Activated T-cell treated with anti-CD3 and anti-CD28 coated beads for 24 hours (primary cell): ENCODE data around the gene MEAK7.

Experiments
- DNase-seq: peaks from one replicate; pipeline ENCODE4 v3.0.0-alpha.2; 2020; ENCODE audit warnings: low read depth

The MEAK7 gene

DNA sequence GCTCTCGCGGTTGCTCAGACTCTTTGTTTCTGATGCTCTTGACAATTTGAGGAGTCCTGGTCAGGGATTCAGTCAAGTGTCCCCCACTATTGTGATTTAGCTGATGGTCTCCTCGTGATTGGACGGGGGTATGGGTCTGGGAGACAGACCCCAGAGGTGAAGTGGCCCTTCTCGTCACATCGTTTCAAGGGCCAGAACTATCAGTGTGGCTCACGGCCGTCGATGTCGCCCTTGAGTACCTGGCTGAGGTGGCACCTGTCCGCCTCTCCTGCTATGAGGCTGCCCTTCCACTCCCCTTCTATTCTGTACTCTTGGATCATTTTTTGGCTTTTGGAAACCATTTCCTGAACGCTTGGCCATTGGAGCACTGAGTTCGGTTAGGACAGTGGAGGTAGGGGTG lies 7.4 kb upstream of the MEAK7 start:
- no peak for DNase-seq

DNA sequence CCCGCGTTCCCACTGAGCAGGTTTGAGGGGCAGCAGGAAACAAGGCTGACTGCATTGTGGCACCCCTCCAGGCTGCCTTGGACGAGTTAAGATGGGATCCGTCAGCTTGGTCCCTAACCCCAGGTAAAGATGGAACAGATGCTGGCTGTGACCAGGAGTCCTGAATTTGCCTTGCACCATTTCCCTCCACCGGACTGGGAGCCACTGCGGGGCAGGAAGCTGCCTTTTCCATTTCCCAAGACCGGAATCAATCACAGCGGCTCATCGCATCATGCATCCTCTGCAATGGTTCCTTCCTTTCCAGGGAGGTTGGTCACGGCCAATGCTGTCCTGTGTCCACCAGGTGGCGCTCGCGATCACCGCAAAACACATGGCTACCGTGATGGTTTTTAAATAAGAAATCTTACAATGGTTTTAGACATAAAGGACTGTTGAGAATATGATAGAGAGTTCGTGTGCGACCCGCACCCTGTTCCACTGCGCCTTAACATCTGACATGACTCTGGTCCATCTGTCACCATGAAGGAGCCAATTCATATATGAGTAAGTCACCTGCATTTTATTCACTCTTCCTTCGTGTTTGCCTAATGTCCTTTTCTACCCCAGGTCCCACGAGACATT lies 6.8 kb upstream of the MEAK7 start:
- DNase-seq = peak; percentile 75

DNA sequence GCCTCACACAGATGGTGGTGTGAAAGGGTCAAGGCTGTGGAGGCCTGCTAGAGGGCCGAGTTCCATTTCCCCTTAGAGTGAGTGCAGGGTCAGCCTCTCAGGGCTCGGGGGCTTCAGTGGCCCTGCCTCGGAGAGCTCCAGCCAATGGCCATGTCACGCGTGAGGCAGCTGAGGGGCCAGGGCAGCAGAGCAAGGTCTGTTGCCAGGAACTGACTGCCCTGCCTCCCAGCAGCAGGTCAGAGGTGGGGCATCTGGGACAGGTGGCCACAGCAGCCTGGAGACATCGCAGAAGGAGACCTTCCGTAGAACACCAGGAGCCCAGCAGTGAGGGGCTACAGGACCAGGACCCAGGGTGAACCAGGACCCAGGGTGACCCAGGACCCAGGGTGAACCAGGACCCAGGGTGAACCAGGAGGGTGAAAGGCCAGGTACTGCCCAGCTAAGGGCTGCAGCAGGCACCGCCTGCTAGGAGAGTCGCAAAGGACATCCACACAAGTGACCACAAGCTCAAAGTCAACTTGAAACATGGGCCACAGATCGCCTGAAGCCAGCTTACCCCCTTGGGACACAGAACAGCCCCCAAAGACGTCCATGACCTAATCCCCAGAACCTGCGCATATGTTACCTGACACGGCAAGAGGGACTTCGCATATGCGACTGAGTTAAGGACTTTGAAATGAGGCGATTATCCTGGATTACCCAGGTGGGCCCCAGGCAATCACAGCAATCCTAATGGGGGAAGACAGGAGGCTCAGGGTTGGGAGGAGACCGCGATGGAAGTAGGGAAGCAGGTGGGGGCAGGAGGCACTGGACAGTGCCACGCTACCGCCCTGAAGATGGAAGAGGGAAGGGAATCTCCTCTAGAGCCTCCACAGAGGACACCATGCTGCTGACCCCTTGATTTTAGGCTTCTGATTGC lies 4.8 kb upstream of the MEAK7 start:
- no peak for DNase-seq

DNA sequence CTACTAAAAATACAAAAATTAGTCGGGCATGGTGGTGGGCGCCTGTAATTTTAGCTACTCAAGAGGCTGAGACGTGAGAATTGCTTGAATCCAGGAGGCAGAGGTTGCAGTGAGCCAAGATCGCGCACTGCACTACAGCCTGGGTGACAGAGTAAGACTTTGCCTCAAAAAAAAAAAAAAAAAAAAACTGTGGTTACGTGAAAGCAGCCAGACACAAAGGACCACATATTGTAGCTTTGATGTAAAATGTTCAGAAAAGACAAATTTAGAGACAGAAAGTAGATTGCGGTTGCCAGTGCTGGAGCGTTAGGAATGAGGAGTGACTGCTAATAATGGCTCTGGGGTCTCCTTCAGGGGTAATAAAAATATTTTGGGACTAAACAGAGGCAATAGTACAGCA lies 4.0 kb upstream of the MEAK7 start:
- no peak for DNase-seq

DNA sequence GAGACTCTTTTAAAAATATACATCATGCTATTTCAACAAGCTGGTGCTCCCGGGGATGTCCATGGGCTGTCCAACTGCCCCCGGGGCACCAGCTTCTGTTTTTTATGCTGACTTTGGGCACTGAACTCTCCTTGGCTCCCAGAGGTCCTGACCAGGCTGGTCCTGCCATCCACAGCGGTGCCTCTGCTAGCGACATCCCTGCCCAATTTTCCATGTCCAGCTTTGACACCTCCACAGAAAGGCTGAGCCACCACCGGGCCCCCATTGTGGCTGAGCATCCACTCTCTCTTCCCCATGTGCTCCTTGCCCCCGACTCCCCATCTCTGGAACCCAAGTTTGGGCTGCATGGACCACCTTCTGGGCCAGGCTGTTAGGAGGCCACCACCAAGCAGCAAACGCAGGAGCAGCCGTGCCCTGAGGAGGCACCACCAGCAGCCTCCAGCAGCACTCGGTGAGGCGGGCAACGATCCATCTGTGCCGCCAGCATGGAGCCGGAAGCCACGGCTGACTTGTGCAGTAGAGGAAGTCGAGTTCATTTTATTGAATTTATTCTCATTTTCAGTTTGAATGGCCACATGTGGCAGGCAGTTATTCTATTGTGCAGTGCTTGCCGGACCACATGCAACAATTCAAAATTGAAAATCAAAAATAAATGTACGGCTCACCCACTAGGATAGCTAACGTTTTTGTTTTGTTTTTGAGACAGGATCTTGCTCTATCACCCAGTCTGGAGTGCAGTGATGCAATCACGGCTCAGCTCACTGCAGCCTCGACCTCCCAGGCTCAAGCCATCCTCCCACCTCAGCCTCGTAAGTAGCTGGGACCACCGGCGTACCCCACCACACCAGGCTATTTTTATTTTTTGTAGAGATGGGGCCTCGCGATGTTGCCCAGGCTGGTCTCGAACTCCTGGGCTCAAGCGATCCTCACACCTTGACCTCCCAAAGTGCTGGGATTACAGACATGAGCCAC lies 2.8 kb upstream of the MEAK7 start:
- DNase-seq = no peak

DNA sequence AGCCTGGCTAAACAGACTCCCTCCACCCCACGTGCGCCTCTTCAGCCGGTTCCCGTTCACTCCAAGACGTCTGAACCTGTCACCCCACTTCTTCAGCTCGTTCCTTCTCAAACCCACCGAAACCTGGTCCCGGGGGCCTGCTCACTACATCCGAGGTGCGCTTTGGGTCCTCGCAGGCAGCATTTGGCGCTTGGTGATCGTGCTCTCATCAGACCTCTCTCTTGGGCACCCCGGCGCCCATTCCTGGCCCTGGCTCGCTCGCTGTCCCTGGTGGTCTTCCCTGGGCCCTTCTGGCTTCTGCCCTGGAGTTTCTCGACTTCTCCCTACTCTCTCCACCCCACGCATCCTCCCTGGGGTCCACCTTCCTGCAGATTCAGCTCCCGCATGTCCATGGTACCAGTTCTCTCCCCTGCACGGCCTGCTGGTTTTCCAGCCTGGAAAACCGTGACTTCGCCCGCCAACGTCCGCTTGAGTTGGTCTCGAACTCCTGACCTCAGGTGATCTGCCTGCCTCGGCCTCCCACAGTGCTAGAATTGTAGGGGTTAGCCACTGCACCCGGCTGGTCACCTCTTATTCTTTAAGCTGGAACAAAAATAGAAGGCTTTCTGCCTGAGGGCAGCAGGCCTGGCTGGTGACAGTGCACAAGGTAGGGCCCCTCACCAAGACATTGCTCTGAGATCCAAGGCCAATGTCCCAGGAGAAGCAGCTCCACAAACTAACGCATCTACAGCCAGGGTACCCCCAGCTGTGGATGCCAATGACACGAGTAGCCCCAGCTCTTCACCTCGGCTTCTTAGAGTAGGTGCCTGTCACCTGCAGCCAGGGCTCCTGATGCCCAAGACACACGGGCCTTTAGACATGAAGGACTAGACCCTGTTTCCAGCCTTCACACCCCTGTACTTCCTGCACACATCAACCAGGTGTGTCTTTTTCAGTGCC lies 1.1 kb upstream of the MEAK7 start:
- DNase-seq = no peak

DNA sequence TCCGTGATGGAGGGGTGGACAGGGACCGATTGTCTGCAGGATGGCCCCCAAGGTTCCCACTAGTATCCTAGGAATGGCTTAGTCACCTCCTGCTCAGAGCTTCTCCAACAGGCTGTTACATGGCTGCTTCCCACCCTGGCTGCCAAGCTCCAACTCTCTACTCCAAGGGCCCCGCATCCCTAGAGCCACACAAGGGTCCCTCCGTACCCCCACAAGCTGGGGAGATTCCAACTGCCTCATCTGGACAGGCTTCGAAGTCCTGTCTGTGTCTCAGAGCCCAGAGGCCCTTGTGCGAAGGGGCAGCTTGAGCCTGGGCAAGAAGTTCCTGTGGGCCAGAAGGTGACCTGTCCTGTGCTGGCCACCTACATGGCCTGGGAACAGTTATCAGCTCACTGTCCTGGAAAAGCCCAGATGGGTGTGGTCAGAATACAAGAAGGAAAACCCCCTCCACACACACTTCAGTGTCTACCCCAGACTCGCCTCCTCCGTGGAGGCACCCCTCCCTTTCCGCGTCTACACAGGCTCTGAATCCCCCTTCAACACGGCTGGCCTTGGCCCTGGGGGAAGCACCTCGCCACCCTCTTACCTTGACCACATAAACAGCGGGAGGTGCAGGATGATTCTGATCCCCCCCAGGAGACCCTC lies 586 bp downstream of the MEAK7 start:
- DNase-seq = no peak

DNA sequence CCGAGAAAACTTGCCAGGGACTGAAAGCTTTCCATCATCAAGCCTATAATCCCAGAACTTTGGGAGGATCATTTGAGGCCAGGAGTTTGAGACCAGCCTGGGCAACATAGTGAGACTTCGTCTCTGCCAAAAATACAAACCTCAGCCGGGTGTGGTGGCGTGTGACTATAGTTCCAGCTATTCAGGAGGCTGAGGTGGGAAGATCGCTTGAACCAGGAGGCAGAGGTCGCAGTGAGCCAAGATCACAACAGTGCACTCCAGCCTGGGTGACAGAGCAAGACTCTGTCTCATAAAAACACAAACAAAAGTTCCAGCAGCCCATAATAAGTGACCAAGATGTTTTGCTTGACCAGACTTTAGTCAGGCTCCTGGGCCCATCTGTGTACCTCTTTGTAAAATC lies 1.9 kb downstream of the MEAK7 start:
- no peak for DNase-seq

DNA sequence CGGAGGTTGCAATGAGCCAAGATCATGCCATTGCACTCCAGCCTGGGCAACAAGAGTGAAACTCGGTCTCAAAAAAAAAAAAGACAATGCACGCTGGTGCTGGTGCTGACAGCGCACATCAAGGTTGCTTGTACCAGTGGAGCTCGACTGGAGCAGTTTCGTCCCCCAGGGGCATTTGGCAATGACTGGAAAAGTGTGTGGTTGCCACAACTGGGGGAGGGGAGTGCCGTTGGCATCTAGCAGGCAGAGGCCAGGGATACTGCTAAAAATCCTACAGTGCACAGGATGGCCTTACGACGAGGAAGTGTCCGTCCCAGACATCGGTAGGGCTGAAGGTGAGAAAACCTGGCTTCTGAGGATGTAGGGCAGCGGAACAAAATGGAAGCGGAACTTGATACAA lies 2.4 kb downstream of the MEAK7 start:
- DNase-seq = no peak

DNA sequence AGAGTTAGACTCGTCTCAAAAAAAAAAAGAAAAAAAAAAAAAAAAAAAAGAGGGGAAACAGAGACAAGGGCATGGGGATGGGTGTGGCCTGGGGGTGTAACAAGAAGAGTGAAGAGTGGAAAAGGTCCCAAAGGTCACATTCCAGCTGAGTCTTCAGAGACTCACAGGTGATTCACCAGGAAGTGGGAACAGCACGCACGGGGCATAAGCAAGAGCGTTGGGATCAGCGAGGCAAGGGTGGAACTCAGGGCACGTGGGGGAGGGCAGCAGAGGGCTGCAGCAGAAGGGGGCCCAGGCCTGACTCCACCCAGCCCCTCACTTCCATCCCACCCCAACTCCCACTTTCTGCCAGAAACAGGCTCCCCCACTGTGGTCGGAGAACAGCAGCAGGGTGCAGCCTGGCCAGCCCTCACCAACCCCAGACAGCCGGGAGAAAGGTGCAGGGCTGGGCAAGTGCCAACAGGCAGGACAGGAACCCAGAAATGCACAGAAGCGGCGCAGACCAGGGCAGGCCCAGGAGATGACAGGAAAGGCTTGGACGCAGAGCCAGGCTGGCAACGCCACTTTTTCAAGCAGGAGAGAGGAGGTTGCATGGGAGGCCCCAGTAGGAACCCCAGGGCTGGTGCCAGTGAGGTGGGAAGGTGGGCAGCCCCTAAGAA lies 3.3 kb downstream of the MEAK7 start:
- DNase-seq = no peak

DNA sequence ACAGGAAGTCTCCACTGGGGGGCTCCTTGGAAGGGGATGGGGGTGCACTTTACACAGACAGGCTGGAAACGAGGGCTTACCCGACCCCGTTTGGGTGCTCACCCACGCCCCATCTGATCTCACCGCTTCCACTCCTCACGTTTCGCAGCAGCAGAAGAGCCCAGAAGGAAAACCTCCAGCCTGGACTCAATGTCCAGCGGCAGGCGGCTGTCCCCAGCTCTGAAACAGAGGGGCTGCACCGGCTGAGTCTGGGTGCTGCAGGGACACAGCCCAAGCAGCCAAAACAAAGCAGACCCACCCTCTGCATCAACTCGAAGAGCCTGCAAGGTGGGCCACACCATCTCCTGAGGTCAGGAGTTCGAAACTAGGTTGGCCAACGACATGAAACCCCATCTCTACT lies 3.9 kb downstream of the MEAK7 start:
- DNase-seq = no peak

DNA sequence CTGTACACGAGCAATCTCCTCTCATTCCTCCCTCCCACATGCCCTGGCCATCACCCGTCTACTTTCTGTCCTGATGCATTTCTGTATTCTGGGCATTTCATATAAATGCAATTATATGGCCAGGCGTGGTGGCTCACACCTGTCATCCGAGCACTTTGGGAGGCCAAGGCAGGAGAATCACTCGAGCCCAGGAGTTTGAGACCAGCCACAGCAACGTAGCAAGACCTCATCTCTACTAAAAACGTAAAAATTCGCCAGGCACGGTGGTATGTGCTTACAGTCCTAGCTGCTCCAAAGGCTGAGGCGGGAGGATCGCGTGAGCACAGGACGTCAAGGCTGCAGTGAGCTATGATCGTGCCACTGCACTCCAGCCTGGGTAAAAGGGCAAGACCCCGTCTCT lies 4.8 kb downstream of the MEAK7 start:
- DNase-seq = no peak

DNA sequence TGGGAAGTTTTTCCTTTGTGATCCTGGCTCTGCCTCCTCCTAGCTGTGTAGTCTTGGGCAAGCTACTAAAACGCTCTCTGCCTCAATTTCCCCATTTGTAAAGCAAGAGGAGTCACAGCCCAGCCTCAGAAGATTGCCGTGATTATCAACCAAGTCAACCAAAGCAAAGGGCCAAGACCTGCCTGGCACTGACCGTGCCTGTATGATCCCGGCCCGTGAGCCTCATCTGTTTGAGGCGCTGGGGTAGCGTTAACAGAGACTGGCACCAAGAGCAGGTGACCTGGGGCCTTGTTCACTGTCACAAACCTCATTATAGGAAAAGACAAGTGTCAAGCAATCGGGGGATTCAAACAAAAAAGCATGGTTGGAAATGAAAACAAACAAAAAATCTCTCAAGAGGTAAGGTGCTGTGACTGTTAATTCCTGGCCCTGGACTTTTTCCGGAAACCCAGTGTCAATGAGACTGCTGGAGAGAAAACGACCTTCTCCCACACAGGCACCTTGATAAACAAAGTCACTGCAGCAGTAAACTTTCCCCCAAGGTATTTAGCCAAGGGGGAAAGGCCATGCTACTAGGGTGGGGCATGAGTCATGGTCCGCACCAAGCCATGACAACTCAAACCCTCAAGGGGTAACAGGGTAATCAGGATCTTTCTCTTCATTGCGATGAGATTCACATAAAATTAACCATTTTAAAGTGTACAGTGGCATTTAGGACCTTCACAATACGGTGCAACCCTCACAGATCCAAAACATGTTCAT lies 5.4 kb downstream of the MEAK7 start:
- DNase-seq = no peak

DNA sequence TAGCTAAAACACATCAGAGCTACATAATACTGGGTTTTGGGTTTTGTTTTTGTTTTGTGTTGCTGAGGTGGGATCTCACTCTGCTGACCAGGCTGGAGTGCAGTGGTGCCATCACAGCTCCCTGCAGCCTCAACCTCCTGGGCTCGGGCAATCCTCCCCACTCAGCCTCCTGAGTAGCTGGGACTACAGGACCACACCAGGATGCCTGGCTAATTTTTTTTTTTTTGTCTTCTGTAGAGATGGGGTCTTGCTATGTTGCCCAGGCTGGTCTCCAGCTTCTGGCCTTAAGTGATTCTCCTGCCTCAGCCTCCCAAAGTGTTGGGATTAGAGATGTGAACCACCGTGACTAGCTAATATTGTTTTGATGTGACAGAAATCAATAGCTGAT lies 6.2 kb downstream of the MEAK7 start:
- DNase-seq = no peak

DNA sequence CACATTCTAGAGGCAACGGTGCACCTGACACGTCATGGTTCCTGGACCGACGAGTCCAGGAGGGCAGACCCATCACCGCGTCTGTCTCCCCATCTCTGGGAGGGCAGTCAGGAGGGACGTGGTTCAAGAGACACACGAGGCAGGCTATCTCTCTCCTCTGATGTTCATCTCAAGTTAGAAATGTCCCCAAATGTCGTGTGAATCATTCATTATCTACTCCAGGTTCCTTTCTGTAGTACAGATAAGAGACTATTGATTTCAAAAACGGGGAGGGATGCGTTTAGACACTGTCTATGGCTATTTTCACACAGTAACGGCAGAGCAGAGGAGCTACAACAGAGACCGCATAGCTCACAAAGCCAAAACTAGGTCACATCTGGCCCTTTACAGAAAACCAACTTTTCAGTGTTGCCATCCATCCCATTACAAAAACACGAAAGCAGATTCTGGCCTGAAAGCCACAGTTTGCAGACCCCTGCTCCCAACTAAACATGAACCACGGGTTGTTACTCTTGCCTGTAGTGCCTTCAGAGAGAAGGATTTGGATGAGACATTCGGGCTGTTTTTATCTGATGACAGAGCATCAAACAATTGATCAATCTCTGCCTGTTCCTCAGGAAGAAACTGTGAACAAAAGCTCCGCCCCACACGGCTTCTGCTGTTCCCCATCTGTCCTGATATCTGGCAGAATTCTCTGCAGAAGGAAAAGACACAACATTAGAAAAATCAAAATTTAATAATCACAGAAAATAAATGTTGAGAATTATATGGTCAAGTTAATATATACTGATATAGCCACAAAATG lies 6.8 kb downstream of the MEAK7 start:
- no peak for DNase-seq

DNA sequence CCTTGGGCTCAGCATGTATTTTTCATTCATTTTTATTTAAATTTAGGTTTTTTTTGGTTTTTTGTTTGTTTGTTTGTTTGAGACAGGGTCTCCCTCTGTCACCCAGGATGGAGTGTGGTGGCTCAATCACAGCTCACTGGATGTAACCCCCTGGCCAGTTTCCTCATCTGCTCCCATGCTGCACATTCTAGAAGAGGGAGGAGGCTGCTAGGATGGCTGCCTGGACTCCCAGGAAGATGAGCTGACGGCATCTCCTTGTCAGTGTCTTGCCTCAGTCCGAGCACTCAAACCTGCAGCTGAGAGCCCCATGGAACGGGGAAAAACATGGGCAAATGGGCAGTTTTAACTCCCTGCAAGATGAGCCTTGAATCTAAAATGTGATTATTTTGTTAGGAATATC lies 7.5 kb downstream of the MEAK7 start:
- no peak for DNase-seq

DNA sequence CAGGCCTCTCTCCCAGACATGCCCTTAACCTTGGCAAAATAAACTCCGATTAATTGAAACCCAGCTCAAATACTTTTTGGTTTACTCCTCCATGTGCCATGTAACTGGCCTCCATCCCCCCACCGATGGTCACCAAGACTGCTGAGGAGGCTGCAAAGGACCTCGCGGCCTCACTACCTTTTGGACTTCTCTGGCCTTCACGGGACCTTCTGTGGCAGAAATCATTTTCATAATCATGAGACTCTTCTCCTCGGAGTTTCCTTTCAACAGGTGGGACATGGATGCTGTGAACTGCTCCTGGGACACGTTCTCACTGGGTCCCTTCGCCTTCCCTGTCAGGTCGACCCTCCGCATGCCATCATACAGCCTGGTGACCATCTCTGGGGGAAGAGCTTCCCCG lies 9.0 kb downstream of the MEAK7 start:
- DNase-seq = no peak

DNA sequence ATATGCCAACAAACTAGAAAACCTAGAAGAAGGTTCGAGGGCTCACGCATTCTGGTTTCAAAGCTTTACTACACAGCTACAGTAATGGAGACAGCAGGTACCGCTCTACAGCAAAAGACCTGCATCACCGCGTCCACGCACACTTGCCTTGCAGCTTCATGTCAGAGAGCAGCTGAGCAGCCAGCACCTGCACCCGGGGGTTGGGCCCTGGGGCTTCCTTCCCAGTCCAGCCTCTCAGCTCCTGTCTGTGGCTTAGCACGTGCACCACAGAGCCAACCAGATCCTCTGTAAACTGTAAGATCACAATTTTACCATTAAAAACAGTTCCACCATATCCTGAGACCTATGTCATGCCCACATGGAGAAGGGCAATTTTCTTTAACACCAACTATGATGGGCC lies 15.3 kb downstream of the MEAK7 start:
- no peak for DNase-seq

DNA sequence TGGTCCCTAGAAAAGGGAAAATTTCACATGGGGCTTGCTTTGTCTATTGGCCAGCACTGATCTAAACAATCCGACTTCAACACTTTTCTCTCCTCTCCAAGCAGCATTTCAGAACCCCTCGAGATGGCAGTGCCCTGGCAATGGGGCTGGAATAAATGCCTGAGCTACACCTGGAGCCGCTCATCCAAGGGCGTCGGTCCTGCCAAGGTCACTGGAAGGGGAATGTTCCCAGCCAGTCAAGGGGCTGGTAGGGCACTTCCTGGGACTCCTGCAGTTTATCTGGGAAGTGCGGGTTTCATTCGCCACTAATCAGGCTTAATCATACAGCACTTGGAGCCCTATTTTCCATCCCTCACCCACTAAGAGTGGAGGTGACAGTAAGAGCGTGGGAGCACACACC lies 17.1 kb downstream of the MEAK7 start:
- DNase-seq = no peak
